Osteocyte (in vitro differentiated cells): ENCODE measurements around the gene FEM1C. TPM values are rescaled to one million over a fixed set of nuclear protein-coding genes. Genes with fewer than 3 reads are reported as not detected.
A peak's percentile ranks its signal among the peaks of the same experiment; 100 is the strongest.

Experiments used
- DNase-seq: peaks from one replicate; pipeline ENCODE4 v3.0.0; 2021; ENCODE audit warnings: mixed read lengths; ENCODE audit not compliant: unreplicated experiment; ENCODE audit errors: extremely low spot score
- H3K27ac Mint-ChIP-seq: one replicate; pipeline ENCODE4 v1.8.0; 2021; ENCODE audit warnings: mild to moderate bottlenecking, mixed read lengths; ENCODE audit not compliant: unreplicated experiment
- H3K27me3 Mint-ChIP-seq: one replicate; pipeline ENCODE4 v1.8.0; 2021; ENCODE audit warnings: mixed read lengths; ENCODE audit not compliant: unreplicated experiment
- H3K36me3 Mint-ChIP-seq: one replicate; pipeline ENCODE4 v1.8.0; 2021; ENCODE audit warnings: mixed read lengths; ENCODE audit not compliant: unreplicated experiment
- H3K4me1 Mint-ChIP-seq: one replicate; pipeline ENCODE4 v1.8.0; 2021; ENCODE audit warnings: mixed read lengths; ENCODE audit not compliant: unreplicated experiment
- H3K4me3 Mint-ChIP-seq: one replicate; pipeline ENCODE4 v1.8.0; 2021; ENCODE audit warnings: mild to moderate bottlenecking, moderate library complexity, mixed read lengths; ENCODE audit not compliant: unreplicated experiment
- H3K9me3 Mint-ChIP-seq: one replicate; pipeline ENCODE4 v1.8.0; 2021; ENCODE audit warnings: mixed read lengths; ENCODE audit not compliant: unreplicated experiment
- long read RNA-seq: library from polyadenylated mRNA; unstranded; transcript quantifications from one replicate; pipeline ENCODE4 v2.0.0, GENCODE V29; 2021
- total RNA-seq: library from RNA; stranded (reverse); gene quantifications from 2 replicates; pipeline ENCODE4 v1.2.1, GENCODE V29; 2021
- TF ChIP-seq, protein P1 (sequence below): fragments of 200-600 bp; sonication (generic); IDR thresholded peaks from 2 replicates; pipeline ENCODE4 v1.5.0; 2021; ENCODE audit warnings: antibody characterized with exemption, mild to moderate bottlenecking, moderate library complexity

The FEM1C gene, protein sequence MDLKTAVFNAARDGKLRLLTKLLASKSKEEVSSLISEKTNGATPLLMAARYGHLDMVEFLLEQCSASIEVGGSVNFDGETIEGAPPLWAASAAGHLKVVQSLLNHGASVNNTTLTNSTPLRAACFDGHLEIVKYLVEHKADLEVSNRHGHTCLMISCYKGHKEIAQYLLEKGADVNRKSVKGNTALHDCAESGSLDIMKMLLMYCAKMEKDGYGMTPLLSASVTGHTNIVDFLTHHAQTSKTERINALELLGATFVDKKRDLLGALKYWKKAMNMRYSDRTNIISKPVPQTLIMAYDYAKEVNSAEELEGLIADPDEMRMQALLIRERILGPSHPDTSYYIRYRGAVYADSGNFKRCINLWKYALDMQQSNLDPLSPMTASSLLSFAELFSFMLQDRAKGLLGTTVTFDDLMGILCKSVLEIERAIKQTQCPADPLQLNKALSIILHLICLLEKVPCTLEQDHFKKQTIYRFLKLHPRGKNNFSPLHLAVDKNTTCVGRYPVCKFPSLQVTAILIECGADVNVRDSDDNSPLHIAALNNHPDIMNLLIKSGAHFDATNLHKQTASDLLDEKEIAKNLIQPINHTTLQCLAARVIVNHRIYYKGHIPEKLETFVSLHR
- total RNA-seq: 12.4 and 12.8 TPM in 2 replicates
- long read RNA-seq, full-length matches to known transcripts: 22 of 32 reads
- long read RNA-seq, partial matches to known transcripts: 1 of 32 reads
- long read RNA-seq, other reads (novel, unspliced or antisense): 9 of 32 reads

DNA sequence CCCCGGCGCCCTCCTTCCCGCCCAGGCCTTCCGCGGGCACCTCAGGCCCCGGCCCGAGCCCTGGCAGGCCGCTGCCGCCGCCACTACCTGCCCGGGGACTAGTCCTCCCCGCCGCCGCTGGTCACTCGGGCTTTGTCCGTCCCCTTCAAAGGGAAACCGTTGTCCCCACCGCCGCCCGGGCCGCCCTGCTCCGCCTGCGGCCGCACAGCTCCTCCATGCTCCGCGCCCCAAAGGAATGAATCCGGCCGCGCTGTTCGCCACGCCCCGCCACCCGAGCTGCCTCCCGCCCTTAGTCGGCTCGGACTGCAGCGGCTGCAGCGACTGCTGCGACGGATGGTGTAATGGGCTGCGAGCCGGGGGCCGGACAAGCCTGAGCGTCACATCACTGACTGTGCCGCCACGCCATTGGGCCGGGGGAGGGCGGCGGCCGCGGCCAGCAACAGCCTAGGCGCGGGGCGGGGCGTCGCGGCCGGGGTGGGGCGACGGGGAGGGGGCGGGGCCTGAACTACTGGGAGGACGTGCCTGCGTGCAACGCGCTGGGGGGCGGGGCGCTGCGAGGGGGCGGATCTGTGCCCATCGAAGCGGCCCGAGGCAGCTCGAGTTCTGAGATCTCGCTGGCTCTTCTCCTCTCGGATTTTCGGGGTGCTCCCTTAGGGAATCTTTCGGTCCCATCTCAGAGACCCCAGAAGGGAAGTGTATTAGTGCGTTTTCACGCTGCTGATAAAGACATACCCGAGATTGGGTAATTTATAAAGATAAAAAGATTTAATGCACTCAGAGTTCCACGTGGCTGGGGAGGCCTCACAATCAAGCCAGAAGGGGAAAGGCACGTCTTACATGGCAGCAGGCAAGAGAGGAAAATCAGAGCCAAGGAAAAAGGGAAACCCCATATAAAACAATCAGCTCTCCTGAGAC, at the start of gene FEM1C:
Gene FEM1C, minus strand, starts transcription at position 340 of the 915 bp plus-strand sequence. CDS start 1,282 bp downstream, outside the sequence.
- peaks cover 37% of the 10 kb centered on the region for H3K4me1 Mint-ChIP-seq
- peak; percentile 99 for DNase-seq
- TF ChIP-seq, protein P1, sequence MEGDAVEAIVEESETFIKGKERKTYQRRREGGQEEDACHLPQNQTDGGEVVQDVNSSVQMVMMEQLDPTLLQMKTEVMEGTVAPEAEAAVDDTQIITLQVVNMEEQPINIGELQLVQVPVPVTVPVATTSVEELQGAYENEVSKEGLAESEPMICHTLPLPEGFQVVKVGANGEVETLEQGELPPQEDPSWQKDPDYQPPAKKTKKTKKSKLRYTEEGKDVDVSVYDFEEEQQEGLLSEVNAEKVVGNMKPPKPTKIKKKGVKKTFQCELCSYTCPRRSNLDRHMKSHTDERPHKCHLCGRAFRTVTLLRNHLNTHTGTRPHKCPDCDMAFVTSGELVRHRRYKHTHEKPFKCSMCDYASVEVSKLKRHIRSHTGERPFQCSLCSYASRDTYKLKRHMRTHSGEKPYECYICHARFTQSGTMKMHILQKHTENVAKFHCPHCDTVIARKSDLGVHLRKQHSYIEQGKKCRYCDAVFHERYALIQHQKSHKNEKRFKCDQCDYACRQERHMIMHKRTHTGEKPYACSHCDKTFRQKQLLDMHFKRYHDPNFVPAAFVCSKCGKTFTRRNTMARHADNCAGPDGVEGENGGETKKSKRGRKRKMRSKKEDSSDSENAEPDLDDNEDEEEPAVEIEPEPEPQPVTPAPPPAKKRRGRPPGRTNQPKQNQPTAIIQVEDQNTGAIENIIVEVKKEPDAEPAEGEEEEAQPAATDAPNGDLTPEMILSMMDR: no peak
- peak within 1 kb of the TSS; percentile 95 for H3K4me3 Mint-ChIP-seq
- no peaks in the 10 kb centered on the region for H3K27me3 Mint-ChIP-seq
- H3K9me3 Mint-ChIP-seq: no peaks in the 10 kb centered on the region
- peak within 1 kb of the TSS; percentile 99 for H3K27ac Mint-ChIP-seq
- H3K36me3 Mint-ChIP-seq: peaks cover 13% of the 10 kb centered on the region

DNA sequence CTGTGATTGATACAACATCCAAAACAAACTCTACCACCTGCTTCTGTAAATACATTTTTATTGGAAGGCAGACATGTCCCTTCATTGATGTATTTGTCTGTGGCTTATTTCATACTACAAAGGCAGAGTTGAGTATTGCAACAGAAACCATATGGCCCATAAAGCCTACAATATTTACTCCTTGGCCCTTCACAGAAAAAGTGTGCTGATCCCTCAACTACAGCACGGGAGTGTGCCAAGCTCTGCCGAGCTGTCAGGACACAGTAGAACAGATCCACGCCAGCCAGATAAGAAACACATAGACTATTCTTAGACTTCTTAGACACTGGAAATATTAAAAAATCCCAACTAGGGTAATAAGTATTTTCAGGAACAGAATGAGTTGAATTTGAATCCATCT, 44.5 kb upstream of the FEM1C start:
- Mint-ChIP-seq H3K27me3 (no peaks in the 10 kb centered on the region), H3K36me3 (peaks cover 3% of the 10 kb centered on the region), H3K9me3 (no peaks in the 10 kb centered on the region), H3K27ac (no peak overlapping the region), H3K4me1 (peaks cover 9% of the 10 kb centered on the region), H3K4me3 (no peak overlapping the region)
- TF ChIP-seq, protein P1: no peak
- no peak for DNase-seq

DNA sequence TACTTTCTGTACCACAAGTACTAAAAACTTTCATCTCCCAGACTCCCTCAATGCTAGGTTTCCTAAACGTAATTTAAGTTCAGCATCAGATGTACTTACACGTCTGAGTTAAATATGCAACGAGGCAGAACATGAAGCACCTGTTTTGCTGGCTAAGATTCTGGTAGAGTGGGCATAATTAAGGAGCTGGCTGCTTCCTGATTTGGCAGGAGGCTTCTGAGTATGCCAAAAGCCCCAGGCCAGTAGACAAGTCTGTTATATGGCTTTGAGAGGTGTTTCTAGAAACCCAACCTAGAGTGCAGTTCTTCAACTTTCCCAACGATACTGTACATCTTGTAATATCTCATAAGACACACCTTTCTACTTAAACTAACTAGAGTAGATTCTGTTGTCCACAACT, 44.1 kb upstream of the FEM1C start:
- DNase-seq: no peak
- Mint-ChIP-seq H3K27me3 (no peaks in the 10 kb centered on the region), H3K9me3 (no peaks in the 10 kb centered on the region), H3K4me3 (no peak overlapping the region), H3K36me3 (peaks cover 3% of the 10 kb centered on the region), H3K4me1 (peaks cover 6% of the 10 kb centered on the region), H3K27ac (no peak overlapping the region)
- TF ChIP-seq, protein P1: no peak

DNA sequence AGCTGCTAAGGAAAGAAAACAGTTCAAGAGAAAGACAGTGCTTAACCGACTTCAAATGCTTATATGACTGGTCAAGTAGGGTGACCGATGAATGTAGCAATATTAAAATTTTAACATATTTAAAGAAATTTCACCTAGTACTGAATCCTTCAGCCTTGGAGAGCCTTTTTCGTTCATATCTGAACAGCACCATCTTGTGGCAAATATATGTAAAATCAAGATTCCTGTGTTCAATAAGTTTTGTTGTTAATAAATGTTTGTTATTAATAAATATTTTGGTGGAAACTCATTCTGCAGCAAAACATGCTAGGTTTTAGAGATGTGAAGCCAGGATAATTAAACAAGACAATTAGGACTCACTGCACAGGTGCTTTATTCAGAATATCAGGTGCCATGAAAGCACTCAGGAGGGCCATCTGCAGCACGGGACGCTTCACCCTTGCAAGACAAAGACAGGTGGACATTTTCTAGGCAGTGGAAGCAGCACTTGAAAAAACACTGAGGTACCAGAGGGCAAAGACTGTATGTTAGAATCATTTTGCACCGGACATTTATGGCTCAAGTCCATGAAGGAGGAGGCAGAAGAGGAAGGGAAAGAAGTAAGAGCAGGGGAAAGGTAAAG, 42.1 kb upstream of the FEM1C start:
- no peaks in the 10 kb centered on the region for H3K27me3 Mint-ChIP-seq
- peaks cover 2% of the 10 kb centered on the region for H3K36me3 Mint-ChIP-seq
- no peak overlapping the region for H3K27ac Mint-ChIP-seq
- H3K4me3 Mint-ChIP-seq: no peak overlapping the region
- no peaks in the 10 kb centered on the region for H3K9me3 Mint-ChIP-seq
- TF ChIP-seq, protein P1: peak; percentile 70
- H3K4me1 Mint-ChIP-seq: peaks cover 9% of the 10 kb centered on the region
- no peak for DNase-seq
